Activated T-cell treated with anti-CD3 and anti-CD28 coated beads, Interleukin-2, amount 50 U/mL, for 24 hours (primary cell): ENCODE measurements around the gene C6orf118.

ENCODE experiments used
- DNase-seq: peaks from one replicate; pipeline ENCODE4 v3.0.0-alpha.2; 2020
- H3K27ac Mint-ChIP-seq: 2 replicates; pipeline ENCODE4 v1.8.0; 2020; ENCODE audit warnings: mild to moderate bottlenecking, mixed read lengths
- H3K27me3 Mint-ChIP-seq: 2 replicates; pipeline ENCODE4 v1.8.0; 2020; ENCODE audit warnings: mixed read lengths
- H3K36me3 Mint-ChIP-seq: 2 replicates; pipeline ENCODE4 v1.8.0; 2020; ENCODE audit warnings: low read depth, mixed read lengths
- H3K4me1 Mint-ChIP-seq: 2 replicates; pipeline ENCODE4 v1.8.0; 2020; ENCODE audit warnings: low read depth, mixed read lengths
- H3K4me3 Mint-ChIP-seq: 2 replicates; pipeline ENCODE4 v1.8.0; 2020; ENCODE audit warnings: mild to moderate bottlenecking, moderate library complexity, mixed read lengths
- H3K9me3 Mint-ChIP-seq: 2 replicates; pipeline ENCODE4 v1.8.0; 2020; ENCODE audit warnings: mixed read lengths

C6orf118 gene

GRCh38 chr6:165308926-165309731 is at the start of gene C6orf118:
C6orf118 (minus strand) TSS chr6:165309605; CDS start chr6:165309586, 19 bp downstream.
- H3K4me3 Mint-ChIP-seq, result peak within 1 kb of the TSS; percentile 27
- no peaks in the 10 kb centered on the region for H3K36me3 Mint-ChIP-seq
- DNase-seq, result no peak
- peaks cover 5% of the 10 kb centered on the region for H3K27me3 Mint-ChIP-seq
- H3K27ac Mint-ChIP-seq, result no peak within 1 kb of the TSS
- H3K4me1 Mint-ChIP-seq, result peaks cover 8% of the 10 kb centered on the region
- H3K9me3 Mint-ChIP-seq, result no peaks in the 10 kb centered on the region

DNA sequence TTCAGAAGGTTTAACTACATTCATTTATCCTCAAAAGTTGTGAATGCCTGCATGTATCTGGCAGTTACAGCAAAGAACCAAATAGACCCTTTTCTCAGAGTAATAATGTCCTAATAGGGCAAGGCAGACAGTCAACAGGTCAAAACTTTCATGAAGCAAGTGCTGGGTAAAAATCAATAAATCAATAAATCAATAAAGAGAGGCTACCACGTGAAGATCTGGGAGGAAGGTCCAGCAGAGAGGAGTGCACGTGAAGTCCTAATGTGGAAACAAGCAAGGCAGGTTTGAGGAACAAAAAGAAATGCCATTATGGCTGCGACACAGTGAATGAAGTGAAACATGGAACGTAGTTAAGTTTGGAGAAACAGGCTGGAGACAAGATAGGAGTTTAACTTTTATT is 36.3 kb upstream of the C6orf118 start:
- no peak for DNase-seq
- H3K27me3 Mint-ChIP-seq, result no peaks in the 10 kb centered on the region
- no peak overlapping the region for H3K4me3 Mint-ChIP-seq
- H3K9me3 Mint-ChIP-seq, result peaks cover 18% of the 10 kb centered on the region
- no peaks in the 10 kb centered on the region for H3K36me3 Mint-ChIP-seq
- H3K4me1 Mint-ChIP-seq, result no peaks in the 10 kb centered on the region
- no peak overlapping the region for H3K27ac Mint-ChIP-seq

GRCh38 chr6:165340532-165340931 is 31.1 kb upstream of the C6orf118 start:
- DNase-seq, result no peak
- Mint-ChIP-seq H3K36me3 (no peaks in the 10 kb centered on the region), H3K4me1 (no peaks in the 10 kb centered on the region), H3K9me3 (peaks cover 4% of the 10 kb centered on the region), H3K4me3 (no peak overlapping the region), H3K27me3 (no peaks in the 10 kb centered on the region), H3K27ac (no peak overlapping the region)

DNA sequence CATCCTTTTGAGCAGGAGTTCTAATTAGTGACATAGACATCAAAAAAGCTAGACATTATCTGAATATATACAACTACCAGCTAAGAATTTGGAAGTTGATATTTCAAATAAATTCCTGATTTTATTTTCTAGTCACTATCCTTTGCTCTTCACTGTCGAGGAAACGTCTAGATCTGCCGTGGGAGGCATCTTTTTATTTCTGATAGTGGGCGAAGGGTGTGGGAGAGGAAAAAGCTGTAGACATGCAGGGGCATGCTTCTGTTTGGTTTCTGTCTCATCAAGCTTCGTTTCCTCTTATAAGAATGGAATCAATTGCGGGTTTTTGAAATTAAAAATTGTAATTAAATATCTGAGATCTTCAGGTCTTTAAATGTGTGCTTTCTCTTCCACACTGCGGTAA is 16.2 kb upstream of the C6orf118 start:
- DNase-seq, result no peak
- Mint-ChIP-seq H3K4me3 (no peak overlapping the region), H3K36me3 (no peaks in the 10 kb centered on the region), H3K9me3 (peaks cover 18% of the 10 kb centered on the region), H3K27ac (no peak overlapping the region), H3K27me3 (no peaks in the 10 kb centered on the region), H3K4me1 (no peaks in the 10 kb centered on the region)

DNA sequence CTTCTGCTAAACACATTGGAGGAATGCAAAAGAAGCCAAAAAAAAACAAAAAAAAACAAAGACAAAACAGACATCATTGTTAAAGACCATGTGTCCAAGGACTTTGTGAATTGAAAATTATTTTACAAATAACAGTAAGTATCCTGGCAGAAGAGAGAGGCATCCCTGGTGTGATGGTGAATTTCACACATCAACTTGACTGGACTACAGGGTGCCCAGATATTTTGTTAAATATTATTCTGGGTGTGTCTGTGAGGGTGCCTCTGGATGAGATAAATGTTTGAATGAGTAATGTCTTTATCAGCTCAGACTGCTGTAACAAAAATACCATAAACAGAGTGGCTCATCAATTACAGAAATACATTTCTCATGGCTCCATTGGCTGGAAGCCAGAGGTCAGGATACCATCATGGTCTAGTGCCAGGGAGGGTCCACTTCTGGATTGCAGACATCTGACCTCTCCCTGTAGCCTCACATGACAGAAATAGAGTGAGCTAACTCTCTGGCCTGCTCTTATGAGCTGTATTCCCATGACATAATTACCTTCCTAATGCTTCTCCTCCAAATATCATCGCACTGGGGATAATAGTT is 12.2 kb upstream of the C6orf118 start:
- Mint-ChIP-seq H3K4me3 (no peak overlapping the region), H3K27ac (no peak overlapping the region), H3K36me3 (no peaks in the 10 kb centered on the region), H3K4me1 (no peaks in the 10 kb centered on the region), H3K9me3 (peaks cover 25% of the 10 kb centered on the region), H3K27me3 (no peaks in the 10 kb centered on the region)
- no peak for DNase-seq

DNA sequence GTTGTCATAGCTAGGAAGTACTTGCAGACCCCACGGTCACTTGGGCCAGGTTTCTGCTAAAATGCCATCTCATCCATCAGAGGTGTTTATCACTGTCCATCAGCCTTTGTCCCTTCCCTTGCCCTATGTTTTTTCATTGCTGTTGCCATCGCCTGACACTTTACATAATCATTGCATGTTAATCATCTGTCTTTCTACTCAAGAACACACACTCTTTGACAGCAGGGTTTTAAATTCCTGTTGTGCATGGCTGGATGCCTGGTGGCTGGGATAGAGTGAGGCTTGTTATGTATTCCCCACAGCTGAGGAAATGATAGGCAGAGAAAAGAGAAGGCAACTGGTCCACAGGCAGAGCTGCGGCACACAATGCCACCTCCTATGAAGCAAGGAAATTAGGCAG is 11.7 kb upstream of the C6orf118 start:
- H3K27ac Mint-ChIP-seq, result no peak overlapping the region
- H3K9me3 Mint-ChIP-seq, result peaks cover 25% of the 10 kb centered on the region
- no peak overlapping the region for H3K4me3 Mint-ChIP-seq
- H3K36me3 Mint-ChIP-seq, result no peaks in the 10 kb centered on the region
- H3K4me1 Mint-ChIP-seq, result no peaks in the 10 kb centered on the region
- no peaks in the 10 kb centered on the region for H3K27me3 Mint-ChIP-seq
- DNase-seq, result no peak

DNA sequence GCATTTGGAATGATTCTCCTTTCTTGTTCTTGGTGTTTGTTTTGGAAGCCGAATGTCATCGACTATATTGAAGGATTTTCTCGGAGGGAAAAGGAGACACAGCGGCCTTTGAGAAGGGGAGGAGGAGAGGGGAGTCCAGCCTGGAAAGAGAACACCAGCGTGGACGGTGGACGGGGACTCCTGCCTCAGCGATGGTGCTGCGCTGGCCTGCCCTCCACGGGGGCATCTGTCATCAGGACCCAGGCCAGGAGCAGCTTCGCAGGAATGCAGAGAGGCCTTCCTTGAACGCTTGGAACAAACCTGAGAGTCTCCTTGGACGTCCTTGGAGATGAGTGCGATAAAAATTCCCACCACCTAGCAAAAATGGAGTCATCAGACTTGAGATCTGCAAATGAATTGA is 8.3 kb upstream of the C6orf118 start:
- no peak overlapping the region for H3K27ac Mint-ChIP-seq
- H3K9me3 Mint-ChIP-seq, result peaks cover 19% of the 10 kb centered on the region
- H3K4me3 Mint-ChIP-seq, result no peak overlapping the region
- no peak for DNase-seq
- H3K36me3 Mint-ChIP-seq, result no peaks in the 10 kb centered on the region
- no peaks in the 10 kb centered on the region for H3K27me3 Mint-ChIP-seq
- H3K4me1 Mint-ChIP-seq, result no peaks in the 10 kb centered on the region

GRCh38 chr6:165306955-165307354 is 2.5 kb downstream of the C6orf118 start:
- no peaks in the 10 kb centered on the region for H3K36me3 Mint-ChIP-seq

DNA sequence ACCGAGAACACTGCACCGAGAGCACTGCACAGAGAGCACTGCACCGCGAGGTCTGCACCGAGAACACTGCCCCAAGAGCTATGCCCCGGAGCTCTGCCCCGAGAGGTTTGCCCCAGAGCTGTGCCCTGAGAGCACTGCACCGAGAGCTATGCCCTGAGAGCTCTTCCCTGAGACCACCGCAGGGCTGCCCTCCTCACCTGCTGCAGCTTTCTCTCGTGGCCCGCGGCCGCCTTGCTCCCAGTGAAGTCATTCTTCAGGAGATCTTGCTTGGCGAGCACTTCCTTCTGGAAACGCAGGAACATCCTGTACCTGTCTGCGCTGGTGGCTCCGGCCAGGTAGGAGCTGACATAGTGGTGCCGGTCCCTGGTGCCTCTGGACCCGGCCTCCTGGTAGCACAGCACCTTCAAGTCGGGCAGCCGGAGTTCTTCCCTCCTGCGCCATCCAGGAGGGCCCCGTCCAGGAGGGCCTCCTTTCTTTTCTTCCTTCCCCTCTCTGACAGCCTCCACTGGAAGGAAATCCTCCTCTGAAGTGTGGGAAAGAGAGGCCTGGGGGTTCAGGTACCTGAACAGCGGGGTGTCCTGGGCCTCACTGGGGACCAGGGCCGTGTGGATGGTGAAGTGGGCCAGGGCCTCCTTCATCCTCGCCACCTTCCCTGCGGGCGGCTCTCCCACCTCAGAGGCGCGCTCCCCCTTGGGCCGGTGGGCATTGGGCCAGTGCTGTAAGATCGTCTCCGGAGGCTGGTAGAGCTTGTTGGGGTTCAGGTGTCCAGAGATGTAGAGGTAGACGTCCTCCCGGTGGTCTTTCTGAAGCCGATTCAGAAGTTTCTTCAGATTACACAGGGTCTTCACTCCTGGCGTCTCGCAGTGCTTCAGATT is 7.8 kb downstream of the C6orf118 start:
- Mint-ChIP-seq H3K27me3 (no peaks in the 10 kb centered on the region), H3K4me1 (no peaks in the 10 kb centered on the region), H3K27ac (no peak overlapping the region), H3K9me3 (peaks cover 3% of the 10 kb centered on the region), H3K36me3 (no peaks in the 10 kb centered on the region), H3K4me3 (no peak overlapping the region)
- no peak for DNase-seq

More at GRCh38 chr6:165306955-165307354, 2.5 kb downstream of the C6orf118 start:
- Mint-ChIP-seq H3K4me1 (peaks cover 8% of the 10 kb centered on the region), H3K27ac (no peak overlapping the region), H3K4me3 (no peak overlapping the region), H3K27me3 (peaks cover 5% of the 10 kb centered on the region), H3K9me3 (no peaks in the 10 kb centered on the region)
- DNase-seq, result no peak

DNA sequence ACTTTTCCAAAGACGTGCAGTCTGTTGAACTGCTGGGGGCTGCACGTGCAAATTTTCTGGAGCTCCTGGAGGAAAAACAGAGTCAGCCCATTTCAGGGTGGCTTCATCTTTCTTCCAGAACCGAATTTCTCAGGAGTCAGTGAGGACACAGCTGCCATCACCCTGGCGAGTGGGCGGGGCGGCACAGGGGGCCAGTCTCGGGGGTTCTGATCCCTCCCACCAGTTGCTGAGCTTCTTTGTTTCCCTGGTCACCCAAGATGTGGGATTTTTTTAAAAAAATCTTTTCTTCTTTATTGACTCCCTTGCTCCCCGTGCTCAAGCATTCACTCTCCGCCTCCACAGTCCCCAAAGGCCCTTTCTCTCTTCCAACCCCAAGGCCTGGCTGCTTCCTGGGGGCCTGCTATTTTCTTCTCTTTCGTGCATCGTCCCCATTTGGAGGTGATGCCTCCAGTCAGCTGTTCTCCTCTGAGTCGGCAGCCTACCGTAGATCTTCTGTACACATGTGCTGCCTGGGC is 8.9 kb downstream of the C6orf118 start:
- DNase-seq, result no peak
- Mint-ChIP-seq H3K36me3 (no peaks in the 10 kb centered on the region), H3K9me3 (peaks cover 10% of the 10 kb centered on the region), H3K27me3 (no peaks in the 10 kb centered on the region), H3K4me1 (no peaks in the 10 kb centered on the region), H3K27ac (no peak overlapping the region), H3K4me3 (no peak overlapping the region)

DNA sequence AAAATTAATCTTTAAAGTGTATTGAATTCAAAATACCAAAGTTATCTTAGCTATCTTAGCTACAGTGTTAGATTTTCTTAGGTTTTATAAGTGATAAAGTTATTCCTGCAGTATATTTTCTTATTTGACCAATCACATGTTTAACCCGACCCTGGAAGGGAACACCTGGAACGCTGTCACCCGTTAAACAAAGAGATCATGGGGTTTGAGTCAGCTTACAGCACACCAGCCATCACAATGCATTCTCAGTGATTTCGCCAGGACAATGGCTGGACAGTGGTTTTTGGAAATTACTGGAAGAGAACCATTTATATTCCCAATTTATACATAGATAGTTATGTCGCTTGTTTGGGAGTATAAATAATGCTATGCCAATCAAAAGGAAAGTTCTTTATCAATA is 10.5 kb downstream of the C6orf118 start:
- no peaks in the 10 kb centered on the region for H3K36me3 Mint-ChIP-seq
- H3K4me3 Mint-ChIP-seq, result no peak overlapping the region
- H3K27ac Mint-ChIP-seq, result no peak overlapping the region
- H3K27me3 Mint-ChIP-seq, result no peaks in the 10 kb centered on the region
- H3K4me1 Mint-ChIP-seq, result no peaks in the 10 kb centered on the region
- H3K9me3 Mint-ChIP-seq, result peaks cover 13% of the 10 kb centered on the region
- no peak for DNase-seq

GRCh38 chr6:165298402-165298801 is 11.0 kb downstream of the C6orf118 start:
- Mint-ChIP-seq H3K36me3 (no peaks in the 10 kb centered on the region), H3K4me1 (no peaks in the 10 kb centered on the region), H3K9me3 (peaks cover 13% of the 10 kb centered on the region), H3K27me3 (no peaks in the 10 kb centered on the region), H3K4me3 (no peak overlapping the region), H3K27ac (no peak overlapping the region)
- DNase-seq, result no peak

- Mint-ChIP-seq H3K27me3 (no peaks in the 10 kb centered on the region), H3K4me1 (no peaks in the 10 kb centered on the region), H3K27ac (no peak overlapping the region), H3K36me3 (no peaks in the 10 kb centered on the region), H3K9me3 (peaks cover 19% of the 10 kb centered on the region), H3K4me3 (no peak overlapping the region)
- no peak for DNase-seq
Observed at GRCh38 chr6:165292657-165293056, 16.7 kb downstream of the C6orf118 start.

GRCh38 chr6:165274611-165275010 is 34.8 kb downstream of the C6orf118 start:
- no peaks in the 10 kb centered on the region for H3K27me3 Mint-ChIP-seq

More at GRCh38 chr6:165274611-165275010, 34.8 kb downstream of the C6orf118 start:
- Mint-ChIP-seq H3K4me1 (no peaks in the 10 kb centered on the region), H3K27ac (no peak overlapping the region), H3K36me3 (no peaks in the 10 kb centered on the region), H3K4me3 (no peak overlapping the region), H3K9me3 (peaks cover 2% of the 10 kb centered on the region)
- no peak for DNase-seq
